Panc1 (cell line): ENCODE data around the gene MISP3. TPM values are rescaled to one million over a fixed set of nuclear protein-coding genes. Genes with fewer than 3 reads are reported as not detected.

ENCODE experiments used
- ATAC-seq: fragments of 200-7000 bp; cut with Tn5 transposase; 2 replicates; pipeline ENCODE4 v1.9.1; 2020; ENCODE audit warnings: mild to moderate bottlenecking, moderate library complexity
- BruUV-seq: library from RNA; stranded (reverse); fragments of 400-500 nt; replicated peaks from 2 replicates; lab custom pipeline; 2021; lab: Mats Ljungman, UMichigan
- CTCF ChIA-PET: fragments of 300-600 bp; sonication (Branson Sonifier 250); formaldehyde crosslinking; loops from one replicate; lab custom pipeline; 2022; ENCODE audit warnings: antibody characterized with exemption; lab: Charles Lee
- POLR2A ChIA-PET: fragments of 300-600 bp; sonication (Branson Sonifier 250); formaldehyde crosslinking; loops from one replicate; lab custom pipeline; 2022; ENCODE audit warnings: antibody characterized with exemption; lab: Charles Lee
- DNase-seq: peaks from one replicate; pipeline ENCODE4 v3.0.0-alpha.2; 2010; ENCODE audit warnings: low read depth, low spot score
- H3K27ac ChIP-seq: 2 replicates; pipeline ENCODE4 v1.5.1; 2011; ENCODE audit warnings: mild to moderate bottlenecking, low read length, inconsistent platforms
- H3K27me3 ChIP-seq: fragments of 200-500 bp; sonication (Bioruptor generic); 2 replicates; pipeline ENCODE4 v1.6.0; 2014; ENCODE audit warnings: low read length, inconsistent platforms; ENCODE audit not compliant: control insufficient read depth, insufficient read depth
- H3K36me3 ChIP-seq: fragments of 200-500 bp; sonication (Bioruptor generic); 2 replicates; pipeline ENCODE4 v1.5.1; 2014; ENCODE audit warnings: inconsistent platforms, mild to moderate bottlenecking, low read length, moderate library complexity; ENCODE audit not compliant: control insufficient read depth, insufficient read depth
- H3K4me1 ChIP-seq: 2 replicates; pipeline ENCODE4 v1.5.1; 2011; ENCODE audit warnings: inconsistent platforms, mild to moderate bottlenecking, low read length, moderate library complexity; ENCODE audit not compliant: control insufficient read depth, insufficient read depth
- H3K4me3 ChIP-seq, 2 experiments: 2 replicates each; pipeline ENCODE4 v1.5.1; 2011 to 2012; ENCODE audit warnings: low read depth in 2 of 2, low read length in 2 of 2, mild to moderate bottlenecking in 2 of 2, inconsistent platforms in 1 of 2, moderate library complexity in 1 of 2
- H3K9me3 ChIP-seq: fragments of 200-500 bp; sonication (Bioruptor generic); 2 replicates; pipeline ENCODE4 v1.5.1; 2014; ENCODE audit warnings: low read depth, mild to moderate bottlenecking, inconsistent platforms, low read length, moderate library complexity; ENCODE audit not compliant: control insufficient read depth, insufficient read depth
- CTCF ChIP-seq: fragments of 450-650 bp; IDR thresholded peaks from 2 replicates; pipeline ENCODE4 v1.5.1; 2017; ENCODE audit warnings: mild to moderate bottlenecking
- POLR2AphosphoS5 ChIP-seq: IDR thresholded peaks from 2 replicates; pipeline ENCODE4 v1.6.1; 2012; ENCODE audit warnings: mild to moderate bottlenecking, low read depth, low read length, moderate library complexity
- SIN3A ChIP-seq: IDR thresholded peaks from 2 replicates; pipeline ENCODE4 v1.6.1; 2012; ENCODE audit warnings: low read depth, mild to moderate bottlenecking, low read length, moderate library complexity, borderline replicate concordance; ENCODE audit not compliant: insufficient read depth
- TCF7L2 ChIP-seq: IDR thresholded peaks from 2 replicates; pipeline ENCODE4 v1.6.1; 2011; ENCODE audit warnings: mild to moderate bottlenecking, low read depth, low read length, inconsistent platforms
- in situ Hi-C: cut with HindIII; loops from 2 replicates; pipeline ENCODE4 v1.10.0; 2016; ENCODE audit warnings: low sequenced_read_pairs, low pct_unique_long_range_greater_than_20kb
- intact Hi-C: fragments of 100-400 bp; cut with micrococcal nuclease; formaldehyde crosslinking; loops from one replicate; pipeline ENCODE4 v1.10.0; 2022; ENCODE audit not compliant: unreplicated experiment
- total RNA-seq: library from RNA; stranded (reverse); gene quantifications from one replicate; pipeline ENCODE4 v1.2.1, GENCODE V29; 2021; ENCODE audit not compliant: unreplicated experiment
- TF ChIP-seq, protein P1 (sequence below), 2 experiments: IDR thresholded peaks; 2 replicates each; pipeline ENCODE4 v1.6.1; 2011 to 2012; ENCODE audit warnings: low read depth in 2 of 2, control low read depth in 1 of 2, low read length in 1 of 2, mild to moderate bottlenecking in 1 of 2, moderate library complexity in 1 of 2; ENCODE audit not compliant: insufficient read depth in 1 of 2

The MISP3 gene
- total RNA-seq, 1 experiment from 2014 or later: 1.5 TPM

- no peak for DNase-seq
- Histone ChIP-seq H3K36me3 (no peaks in the 10 kb centered on the region), H3K9me3 (no peaks in the 10 kb centered on the region), H3K4me1 (peaks cover 21% of the 10 kb centered on the region), H3K27me3 (no peaks in the 10 kb centered on the region), H3K4me3 (no peak overlapping the region), H3K27ac (no peak overlapping the region)
- in situ Hi-C loops (no loop called here), intact Hi-C loops (no loop called here)
- TF ChIP-seq SIN3A (no peak), TCF7L2 (no peak), CTCF (no peak), POLR2AphosphoS5 (no peak)
- TF ChIP-seq, protein P1, sequence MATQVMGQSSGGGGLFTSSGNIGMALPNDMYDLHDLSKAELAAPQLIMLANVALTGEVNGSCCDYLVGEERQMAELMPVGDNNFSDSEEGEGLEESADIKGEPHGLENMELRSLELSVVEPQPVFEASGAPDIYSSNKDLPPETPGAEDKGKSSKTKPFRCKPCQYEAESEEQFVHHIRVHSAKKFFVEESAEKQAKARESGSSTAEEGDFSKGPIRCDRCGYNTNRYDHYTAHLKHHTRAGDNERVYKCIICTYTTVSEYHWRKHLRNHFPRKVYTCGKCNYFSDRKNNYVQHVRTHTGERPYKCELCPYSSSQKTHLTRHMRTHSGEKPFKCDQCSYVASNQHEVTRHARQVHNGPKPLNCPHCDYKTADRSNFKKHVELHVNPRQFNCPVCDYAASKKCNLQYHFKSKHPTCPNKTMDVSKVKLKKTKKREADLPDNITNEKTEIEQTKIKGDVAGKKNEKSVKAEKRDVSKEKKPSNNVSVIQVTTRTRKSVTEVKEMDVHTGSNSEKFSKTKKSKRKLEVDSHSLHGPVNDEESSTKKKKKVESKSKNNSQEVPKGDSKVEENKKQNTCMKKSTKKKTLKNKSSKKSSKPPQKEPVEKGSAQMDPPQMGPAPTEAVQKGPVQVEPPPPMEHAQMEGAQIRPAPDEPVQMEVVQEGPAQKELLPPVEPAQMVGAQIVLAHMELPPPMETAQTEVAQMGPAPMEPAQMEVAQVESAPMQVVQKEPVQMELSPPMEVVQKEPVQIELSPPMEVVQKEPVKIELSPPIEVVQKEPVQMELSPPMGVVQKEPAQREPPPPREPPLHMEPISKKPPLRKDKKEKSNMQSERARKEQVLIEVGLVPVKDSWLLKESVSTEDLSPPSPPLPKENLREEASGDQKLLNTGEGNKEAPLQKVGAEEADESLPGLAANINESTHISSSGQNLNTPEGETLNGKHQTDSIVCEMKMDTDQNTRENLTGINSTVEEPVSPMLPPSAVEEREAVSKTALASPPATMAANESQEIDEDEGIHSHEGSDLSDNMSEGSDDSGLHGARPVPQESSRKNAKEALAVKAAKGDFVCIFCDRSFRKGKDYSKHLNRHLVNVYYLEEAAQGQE (IDR thresholded peaks at IDR 0.05; ENCODE audit: insufficient read depth in 1 of 2, low read depth in 2 of 2, low read length in 1 of 2): no peak
- no TSS peak for BruUV-seq
- ATAC-seq: no peak
- ChIA-PET CTCF (interaction anchor here (0.7 kb wide), 1 partner anchor 107 kb away, joined by 5 read pairs; no protein-coding TSS in a partner anchor), POLR2A (interaction anchor here (0.6 kb wide), 1 partner anchor 115 kb away, joined by 8 read pairs; no protein-coding TSS in a partner anchor)
Measured at GRCh38 chr19:14110650-14111049, 38.1 kb downstream of the MISP3 start.

GRCh38 chr19:14111486-14111885, 38.9 kb downstream of the MISP3 start:
- BruUV-seq: no TSS peak
- CTCF ChIA-PET: no interaction called here

GRCh38 chr19:14112051-14112808, 39.6 kb downstream of the MISP3 start:
- BruUV-seq: no TSS peak
- CTCF ChIA-PET: no interaction called here
- ATAC-seq (no peak), DNase-seq (no peak)
- no peaks in the 10 kb centered on the region for H3K36me3 ChIP-seq
- POLR2A ChIA-PET: interaction anchor here (0.6 kb wide), 1 partner anchor 63 kb away, joined by 11 read pairs; no protein-coding TSS in a partner anchor
- intact Hi-C loops (no loop called here), in situ Hi-C loops (no loop called here)
- no peaks in the 10 kb centered on the region for H3K27me3 ChIP-seq
- no peaks in the 10 kb centered on the region for H3K9me3 ChIP-seq
- peak overlapping the region; percentile 68 for H3K27ac ChIP-seq
- TF ChIP-seq TCF7L2 (no peak), POLR2AphosphoS5 (no peak), SIN3A (no peak), CTCF (no peak)
- TF ChIP-seq, protein P1 (IDR thresholded peaks at IDR 0.05; ENCODE audit: insufficient read depth in 1 of 2, low read depth in 2 of 2, low read length in 1 of 2): no peak
- H3K4me3 ChIP-seq: no peak overlapping the region
- peaks cover 31% of the 10 kb centered on the region for H3K4me1 ChIP-seq

More at GRCh38 chr19:14111486-14111885, 38.9 kb downstream of the MISP3 start:
- no peak overlapping the region for H3K27ac ChIP-seq
- H3K9me3 ChIP-seq: no peaks in the 10 kb centered on the region
- intact Hi-C loops (no loop called here), in situ Hi-C loops (no loop called here)
- no peaks in the 10 kb centered on the region for H3K36me3 ChIP-seq
- H3K4me1 ChIP-seq: peaks cover 29% of the 10 kb centered on the region
- no peak for TF ChIP-seq SIN3A
- POLR2A ChIA-PET: interaction anchor here (0.6 kb wide), 1 partner anchor 116 kb away, joined by 8 read pairs; no protein-coding TSS in a partner anchor
- no peaks in the 10 kb centered on the region for H3K27me3 ChIP-seq
- DNase-seq: no peak
- no peak for ATAC-seq
- H3K4me3 ChIP-seq: no peak overlapping the region
